Muscle layer of duodenum (tissue), 2 donors: ENCODE measurements around the gene PNLIPRP1.

Source experiments
- H3K27ac ChIP-seq: one replicate; pipeline ENCODE4 v1.7.0; 2013; ENCODE audit warnings: mild to moderate bottlenecking, low read length
- H3K27me3 ChIP-seq: one replicate; pipeline ENCODE4 v1.7.0; 2013; ENCODE audit warnings: low read depth, mild to moderate bottlenecking, control low read depth, low read length
- H3K36me3 ChIP-seq, 2 donors: one replicate each; pipeline ENCODE4 v1.7.0; 2013; ENCODE audit warnings: low read length in 2 of 2, control low read depth in 1 of 2, mild to moderate bottlenecking in 1 of 2; ENCODE audit not compliant: insufficient read depth in 2 of 2, control insufficient read depth in 1 of 2
- H3K4me1 ChIP-seq, 2 donors: one replicate each; pipeline ENCODE4 v1.7.0; 2013; ENCODE audit warnings: low read length in 2 of 2, mild to moderate bottlenecking in 2 of 2, control low read depth in 1 of 2, moderate library complexity in 1 of 2; ENCODE audit not compliant: insufficient read depth in 2 of 2, control insufficient read depth in 1 of 2
- H3K4me3 ChIP-seq, 2 donors: one replicate each; pipeline ENCODE4 v1.7.0; 2013; ENCODE audit warnings: low read length in 2 of 2, low read depth in 1 of 2, mild to moderate bottlenecking in 1 of 2
- H3K9me3 ChIP-seq, 2 donors: one replicate each; pipeline ENCODE4 v1.7.0; 2013; ENCODE audit warnings: low read length in 2 of 2, control low read depth in 1 of 2, mild to moderate bottlenecking in 1 of 2; ENCODE audit not compliant: control insufficient read depth in 1 of 2
- donor health status: healthy.

PNLIPRP1 gene

GRCh38 chr10:116634126-116634975 is 43.6 kb downstream of the PNLIPRP1 start:
- Histone ChIP-seq H3K4me3 (no peak overlapping the region), H3K27me3 (no peaks in the 10 kb centered on the region), H3K4me1 (no peaks in the 10 kb centered on the region), H3K9me3 (no peaks in the 10 kb centered on the region), H3K36me3 (no peaks in the 10 kb centered on the region), H3K27ac (no peak overlapping the region)

GRCh38 chr10:116636385-116636784 is 45.6 kb downstream of the PNLIPRP1 start:
- Histone ChIP-seq H3K27me3 (no peaks in the 10 kb centered on the region), H3K36me3 (no peaks in the 10 kb centered on the region), H3K9me3 (no peaks in the 10 kb centered on the region), H3K27ac (no peak overlapping the region), H3K4me3 (no peak overlapping the region), H3K4me1 (no peaks in the 10 kb centered on the region)

- Histone ChIP-seq H3K4me3 (no peak overlapping the region), H3K9me3 (no peaks in the 10 kb centered on the region), H3K4me1 (no peaks in the 10 kb centered on the region), H3K27me3 (no peaks in the 10 kb centered on the region), H3K27ac (no peak overlapping the region), H3K36me3 (no peaks in the 10 kb centered on the region)
These were observed 46.2 kb downstream of the PNLIPRP1 start for GRCh38 chr10:116636976-116637375.

GRCh38 chr10:116637830-116638229 is 47.1 kb downstream of the PNLIPRP1 start:
- no peak overlapping the region for H3K27ac ChIP-seq
- H3K27me3 ChIP-seq: no peaks in the 10 kb centered on the region
- no peaks in the 10 kb centered on the region for H3K36me3 ChIP-seq
- no peak overlapping the region for H3K4me3 ChIP-seq
- H3K9me3 ChIP-seq: no peaks in the 10 kb centered on the region
- H3K4me1 ChIP-seq: no peaks in the 10 kb centered on the region

GRCh38 chr10:116646502-116646901 is 55.7 kb downstream of the PNLIPRP1 start:
- Histone ChIP-seq H3K4me1 (no peaks in the 10 kb centered on the region), H3K27me3 (no peaks in the 10 kb centered on the region), H3K27ac (no peak overlapping the region), H3K4me3 (no peak overlapping the region), H3K9me3 (peaks cover 0 to 6% of the 10 kb centered on the region in 2 donors), H3K36me3 (no peaks in the 10 kb centered on the region)

GRCh38 chr10:116648903-116649302 is 58.1 kb downstream of the PNLIPRP1 start:
- H3K4me1 ChIP-seq: no peaks in the 10 kb centered on the region
- H3K4me3 ChIP-seq: no peak overlapping the region
- H3K27ac ChIP-seq: no peak overlapping the region
- H3K27me3 ChIP-seq: no peaks in the 10 kb centered on the region
- H3K36me3 ChIP-seq: no peaks in the 10 kb centered on the region
- H3K9me3 ChIP-seq: peaks cover 0 to 6% of the 10 kb centered on the region in 2 donors

GRCh38 chr10:116653885-116654284 is 63.1 kb downstream of the PNLIPRP1 start:
- H3K4me3 ChIP-seq: no peak overlapping the region
- H3K9me3 ChIP-seq: peaks cover 0 to 6% of the 10 kb centered on the region in 2 donors
- no peak overlapping the region for H3K27ac ChIP-seq
- no peaks in the 10 kb centered on the region for H3K36me3 ChIP-seq
- no peaks in the 10 kb centered on the region for H3K27me3 ChIP-seq
- H3K4me1 ChIP-seq: no peaks in the 10 kb centered on the region

GRCh38 chr10:116654816-116655215 is 64.1 kb downstream of the PNLIPRP1 start:
- no peak overlapping the region for H3K4me3 ChIP-seq
- H3K27me3 ChIP-seq: no peaks in the 10 kb centered on the region
- H3K4me1 ChIP-seq: no peaks in the 10 kb centered on the region
- H3K36me3 ChIP-seq: no peaks in the 10 kb centered on the region
- H3K27ac ChIP-seq: no peak overlapping the region
- peaks cover 0 to 6% of the 10 kb centered on the region in 2 donors for H3K9me3 ChIP-seq

GRCh38 chr10:116655568-116655967 is 64.8 kb downstream of the PNLIPRP1 start:
- no peaks in the 10 kb centered on the region for H3K4me1 ChIP-seq
- no peak overlapping the region for H3K4me3 ChIP-seq
- no peaks in the 10 kb centered on the region for H3K27me3 ChIP-seq
- H3K36me3 ChIP-seq: no peaks in the 10 kb centered on the region
- no peak overlapping the region for H3K27ac ChIP-seq
- no peaks in the 10 kb centered on the region for H3K9me3 ChIP-seq

- H3K9me3 ChIP-seq: no peaks in the 10 kb centered on the region
- H3K4me1 ChIP-seq: no peaks in the 10 kb centered on the region
- H3K36me3 ChIP-seq: no peaks in the 10 kb centered on the region
- no peak overlapping the region for H3K27ac ChIP-seq
- H3K27me3 ChIP-seq: no peaks in the 10 kb centered on the region
- no peak overlapping the region for H3K4me3 ChIP-seq
These were observed 65.3 kb downstream of the PNLIPRP1 start for GRCh38 chr10:116656044-116656443.

GRCh38 chr10:116657863-116658551 is 67.2 kb downstream of the PNLIPRP1 start:
- Histone ChIP-seq H3K27me3 (no peaks in the 10 kb centered on the region), H3K27ac (no peak overlapping the region), H3K36me3 (no peaks in the 10 kb centered on the region)

More at GRCh38 chr10:116657863-116658551, 67.2 kb downstream of the PNLIPRP1 start:
- H3K4me1 ChIP-seq: no peaks in the 10 kb centered on the region
- no peaks in the 10 kb centered on the region for H3K9me3 ChIP-seq
- H3K4me3 ChIP-seq: no peak overlapping the region
